Prostate gland (tissue), 2 donors: ENCODE measurements around the gene SLC38A3. TPM values are rescaled to one million over a fixed set of nuclear protein-coding genes. Genes with fewer than 3 reads are reported as not detected.

Experiments
- DNase-seq: peaks from one replicate; pipeline ENCODE4 v3.0.0-alpha.2; 2019; ENCODE audit warnings: low spot score
- H3K27ac ChIP-seq, 2 donors: fragments of 200-600 bp; sonication (generic); 2 replicates each; pipeline ENCODE4 v1.5.1; 2017 to 2019
- H3K27me3 ChIP-seq: fragments of 200-600 bp; sonication (generic); replicated peaks from 2 replicates; pipeline ENCODE4 v1.5.1; 2019; ENCODE audit not compliant: insufficient read depth
- H3K36me3 ChIP-seq, 2 donors: fragments of 200-600 bp; sonication (generic); 1 replicate in 1 of 2; 2 replicates in 1 of 2; pipeline versions ENCODE4 v1.5.1 to v1.8.1; 2017 to 2019
- H3K4me1 ChIP-seq: fragments of 200-600 bp; sonication (generic); replicated peaks from 2 replicates; pipeline ENCODE4 v1.5.1; 2019
- H3K4me3 ChIP-seq, 2 donors: fragments of 200-600 bp; sonication (generic); 2 replicates each; pipeline ENCODE4 v1.5.1; 2017 to 2019
- H3K9me3 ChIP-seq: fragments of 200-600 bp; sonication (generic); 2 replicates; pipeline ENCODE4 v1.5.1; 2017
- CTCF ChIP-seq, 4 experiments: fragments of 200-600 bp in 2 of 4; fragments of 450-650 bp in 2 of 4; sonication (generic) in 2 of 4; IDR thresholded peaks; 1 replicate in 3 of 4; 2 replicates in 1 of 4; pipeline ENCODE4 v1.5.1; 2016 to 2019; ENCODE audit warnings: antibody characterized with exemption in 4 of 4, mild to moderate bottlenecking in 2 of 4, moderate library complexity in 2 of 4
- POLR2A ChIP-seq: fragments of 450-650 bp; IDR thresholded peaks from one replicate; pipeline ENCODE4 v1.6.1; 2016; ENCODE audit warnings: antibody characterized with exemption, mild to moderate bottlenecking
- POLR2AphosphoS5 ChIP-seq: sonication (generic); formaldehyde crosslinking; IDR thresholded peaks from one replicate; pipeline ENCODE4 v1.6.1; 2017; ENCODE audit warnings: antibody characterized with exemption
- WGBS: methylation state at CpG from one replicate; pipeline ENCODE4 v1.1.5; 2018; 5-methylcytosine and 5-hydroxymethylcytosine counted together
- intact Hi-C: fragments of 100-400 bp; cut with DNase I; formaldehyde crosslinking; loops from one replicate; pipeline ENCODE4 v1.14.2; 2022
- total RNA-seq, 2 donors: library from RNA; depleted of rRNA; stranded (reverse); fragments of >200 nt; gene quantifications; one replicate each; pipeline ENCODE4 v1.1.0, GENCODE V29; 2016

Gene SLC38A3
- total RNA-seq, 2 donors from 2014 or later: 0.41 to 4.0 TPM

GRCh38 chr3:50157827-50158529 is 47.1 kb upstream of the SLC38A3 start:
- Histone ChIP-seq H3K27ac (peak overlapping the region; percentile 83), H3K27me3 (no peaks in the 10 kb centered on the region), H3K4me3 (no peak overlapping the region), H3K9me3 (no peaks in the 10 kb centered on the region), H3K4me1 (peaks cover 33% of the 10 kb centered on the region), H3K36me3 (no peaks in the 10 kb centered on the region)
- TF ChIP-seq CTCF (IDR thresholded peaks at IDR 0.05) (no peak), POLR2AphosphoS5 (peak; percentile 77), POLR2A (peak; percentile 54)
- DNase-seq: peak; percentile 84
- intact Hi-C loops: no loop called here
- WGBS: 30% methylated on average over 12 of the region's 12 CpGs

GRCh38 chr3:50158530-50159146 is 46.4 kb upstream of the SLC38A3 start:
- H3K27me3 ChIP-seq: no peaks in the 10 kb centered on the region
- TF ChIP-seq POLR2A: no peak
- no peak for TF ChIP-seq POLR2AphosphoS5
- no peak for TF ChIP-seq CTCF (IDR thresholded peaks at IDR 0.05)
- peaks cover 33% of the 10 kb centered on the region for H3K4me1 ChIP-seq
- H3K27ac ChIP-seq: peak overlapping the region; percentile 83
- intact Hi-C loops: no loop called here
- H3K36me3 ChIP-seq: no peaks in the 10 kb centered on the region
- WGBS: 35% methylated on average over 10 of the region's 10 CpGs
- H3K4me3 ChIP-seq: no peak overlapping the region
- DNase-seq: no peak
- no peaks in the 10 kb centered on the region for H3K9me3 ChIP-seq

GRCh38 chr3:50160561-50160983 is 44.5 kb upstream of the SLC38A3 start:
- H3K27ac ChIP-seq: peak overlapping the region; percentile 46 to 83
- H3K36me3 ChIP-seq: no peaks in the 10 kb centered on the region
- no peak for DNase-seq
- TF ChIP-seq POLR2AphosphoS5 (no peak), POLR2A (no peak), CTCF (IDR thresholded peaks at IDR 0.05) (no peak)
- H3K4me3 ChIP-seq: no peak overlapping the region
- no peaks in the 10 kb centered on the region for H3K27me3 ChIP-seq
- WGBS: 42% methylated on average over 7 of the region's 7 CpGs
- intact Hi-C loops: no loop called here
- no peaks in the 10 kb centered on the region for H3K9me3 ChIP-seq
- peaks cover 42% of the 10 kb centered on the region for H3K4me1 ChIP-seq

GRCh38 chr3:50161320-50161719 is 43.8 kb upstream of the SLC38A3 start:
- Histone ChIP-seq H3K27me3 (no peaks in the 10 kb centered on the region), H3K36me3 (no peaks in the 10 kb centered on the region), H3K4me1 (peaks cover 50% of the 10 kb centered on the region), H3K9me3 (no peaks in the 10 kb centered on the region), H3K4me3 (no peak overlapping the region), H3K27ac (peak overlapping the region; percentile 46 to 83)
- peak; percentile 50 for DNase-seq
- TF ChIP-seq POLR2A (peak; percentile 58), POLR2AphosphoS5 (peak; percentile 17), CTCF (IDR thresholded peaks at IDR 0.05) (no peak)
- WGBS: 25% methylated on average over 13 of the region's 13 CpGs
- intact Hi-C loops: no loop called here
